SK-N-SH treated with all-trans-retinoic acid at 6 μM for 48 hours (cell line): Measurements from ENCODE around the gene NOCT.

ENCODE experiments used
- ARNTL ChIP-seq: fragments of 450-650 bp; formaldehyde crosslinking; IDR thresholded peaks from 2 replicates; pipeline ENCODE4 v1.5.0; 2020; ENCODE audit warnings: low read depth, mild to moderate bottlenecking, moderate library complexity, borderline replicate concordance
- CREB5 ChIP-seq: fragments of 250-450 bp; sonication (Bioruptor Pico); IDR thresholded peaks from 2 replicates; pipeline ENCODE4 v1.5.1; 2020; ENCODE audit warnings: low read depth, mild to moderate bottlenecking, moderate library complexity
- CSDC2 ChIP-seq: fragments of 250-450 bp; sonication (Bioruptor Pico); IDR thresholded peaks from 2 replicates; pipeline ENCODE4 v1.5.0; 2020; ENCODE audit warnings: mild to moderate bottlenecking, moderate library complexity
- GLIS3 ChIP-seq: fragments of 250-450 bp; sonication (Bioruptor Pico); IDR thresholded peaks from 2 replicates; pipeline ENCODE4 v1.5.0; 2020; ENCODE audit warnings: mild to moderate bottlenecking, moderate library complexity
- RARB ChIP-seq: fragments of 250-450 bp; sonication (Bioruptor Pico); IDR thresholded peaks from 2 replicates; pipeline ENCODE4 v1.8.0; 2021; ENCODE audit warnings: mild to moderate bottlenecking, moderate library complexity
- SNAI2 ChIP-seq: fragments of 250-450 bp; sonication (Bioruptor Pico); IDR thresholded peaks from 2 replicates; pipeline ENCODE4 v1.5.0; 2020; ENCODE audit warnings: mild to moderate bottlenecking, moderate library complexity
- TCF4 ChIP-seq: fragments of 250-450 bp; sonication (Bioruptor Pico); IDR thresholded peaks from 2 replicates; pipeline ENCODE4 v1.8.0; 2021; ENCODE audit warnings: mild to moderate bottlenecking, moderate library complexity, borderline replicate concordance
- TOX ChIP-seq: fragments of 250-450 bp; sonication (Bioruptor Pico); IDR thresholded peaks from 2 replicates; pipeline ENCODE4 v1.8.0; 2021; ENCODE audit warnings: mild to moderate bottlenecking, moderate library complexity, borderline replicate concordance
- ZFP3 ChIP-seq: fragments of 250-450 bp; sonication (Bioruptor Pico); IDR thresholded peaks from 2 replicates; pipeline ENCODE4 v1.5.0; 2020; ENCODE audit warnings: mild to moderate bottlenecking, moderate library complexity
- ZFP30 ChIP-seq: fragments of 450-650 bp; formaldehyde crosslinking; IDR thresholded peaks from 2 replicates; pipeline ENCODE4 v1.5.0; 2022; ENCODE audit warnings: mild to moderate bottlenecking, moderate library complexity
- ZNF565 ChIP-seq: fragments of 450-650 bp; formaldehyde crosslinking; conservative IDR thresholded peaks from 2 replicates; pipeline ENCODE4 v1.5.0; 2020; ENCODE audit warnings: low read depth, mild to moderate bottlenecking, moderate library complexity
- ZNF8 ChIP-seq: fragments of 450-650 bp; formaldehyde crosslinking; IDR thresholded peaks from 2 replicates; pipeline ENCODE4 v1.5.0; 2020; ENCODE audit warnings: mild to moderate bottlenecking, moderate library complexity
- TF ChIP-seq, protein P1 (sequence below): fragments of 250-450 bp; sonication (Bioruptor Pico); IDR thresholded peaks from 2 replicates; pipeline ENCODE4 v1.8.0; 2020; ENCODE audit warnings: mild to moderate bottlenecking, moderate library complexity, borderline replicate concordance

GRCh38 chr4:139050446-139050845 is 34.9 kb downstream of the NOCT start:
- TF ChIP-seq ZFP3 (CRISPR knock-in tag) (no peak), ARNTL (CRISPR knock-in tag) (no peak), TOX (CRISPR knock-in tag) (no peak), CREB5 (CRISPR knock-in tag) (no peak), ZFP30 (CRISPR knock-in tag) (no peak), TCF4 (CRISPR knock-in tag) (no peak), ZNF565 (CRISPR knock-in tag) (no peak), SNAI2 (no peak), RARB (CRISPR knock-in tag) (no peak), CSDC2 (CRISPR knock-in tag) (no peak), ZNF8 (CRISPR knock-in tag) (no peak), GLIS3 (CRISPR knock-in tag) (no peak)
- TF ChIP-seq, protein P1, sequence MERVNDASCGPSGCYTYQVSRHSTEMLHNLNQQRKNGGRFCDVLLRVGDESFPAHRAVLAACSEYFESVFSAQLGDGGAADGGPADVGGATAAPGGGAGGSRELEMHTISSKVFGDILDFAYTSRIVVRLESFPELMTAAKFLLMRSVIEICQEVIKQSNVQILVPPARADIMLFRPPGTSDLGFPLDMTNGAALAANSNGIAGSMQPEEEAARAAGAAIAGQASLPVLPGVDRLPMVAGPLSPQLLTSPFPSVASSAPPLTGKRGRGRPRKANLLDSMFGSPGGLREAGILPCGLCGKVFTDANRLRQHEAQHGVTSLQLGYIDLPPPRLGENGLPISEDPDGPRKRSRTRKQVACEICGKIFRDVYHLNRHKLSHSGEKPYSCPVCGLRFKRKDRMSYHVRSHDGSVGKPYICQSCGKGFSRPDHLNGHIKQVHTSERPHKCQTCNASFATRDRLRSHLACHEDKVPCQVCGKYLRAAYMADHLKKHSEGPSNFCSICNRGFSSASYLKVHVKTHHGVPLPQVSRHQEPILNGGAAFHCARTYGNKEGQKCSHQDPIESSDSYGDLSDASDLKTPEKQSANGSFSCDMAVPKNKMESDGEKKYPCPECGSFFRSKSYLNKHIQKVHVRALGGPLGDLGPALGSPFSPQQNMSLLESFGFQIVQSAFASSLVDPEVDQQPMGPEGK (CRISPR knock-in tag) = no peak
